ENCODE measurements around the gene ADIG.

The ADIG gene

DNA sequence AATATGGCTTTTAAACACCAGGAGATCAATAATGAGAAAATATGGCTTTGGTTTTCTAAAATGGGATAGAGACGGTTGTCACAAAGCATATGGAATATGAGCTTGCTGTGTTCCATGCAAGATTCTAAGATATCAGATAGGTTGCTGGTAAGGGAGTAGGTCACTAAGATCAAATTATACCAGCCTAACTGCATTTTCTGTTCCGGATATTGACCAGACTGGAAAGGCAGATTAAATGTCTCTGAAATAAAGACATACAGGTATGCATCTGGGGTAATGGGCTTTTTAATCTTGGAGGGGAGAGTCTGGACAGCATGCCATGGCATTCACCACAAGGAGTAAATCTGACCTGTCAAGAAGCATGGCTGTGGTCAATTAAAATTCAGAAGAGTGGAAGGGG lies 35.2 kb upstream of the ADIG start:
- POLR2A ChIA-PET: no interaction called here
- TF ChIP-seq, protein P1, sequence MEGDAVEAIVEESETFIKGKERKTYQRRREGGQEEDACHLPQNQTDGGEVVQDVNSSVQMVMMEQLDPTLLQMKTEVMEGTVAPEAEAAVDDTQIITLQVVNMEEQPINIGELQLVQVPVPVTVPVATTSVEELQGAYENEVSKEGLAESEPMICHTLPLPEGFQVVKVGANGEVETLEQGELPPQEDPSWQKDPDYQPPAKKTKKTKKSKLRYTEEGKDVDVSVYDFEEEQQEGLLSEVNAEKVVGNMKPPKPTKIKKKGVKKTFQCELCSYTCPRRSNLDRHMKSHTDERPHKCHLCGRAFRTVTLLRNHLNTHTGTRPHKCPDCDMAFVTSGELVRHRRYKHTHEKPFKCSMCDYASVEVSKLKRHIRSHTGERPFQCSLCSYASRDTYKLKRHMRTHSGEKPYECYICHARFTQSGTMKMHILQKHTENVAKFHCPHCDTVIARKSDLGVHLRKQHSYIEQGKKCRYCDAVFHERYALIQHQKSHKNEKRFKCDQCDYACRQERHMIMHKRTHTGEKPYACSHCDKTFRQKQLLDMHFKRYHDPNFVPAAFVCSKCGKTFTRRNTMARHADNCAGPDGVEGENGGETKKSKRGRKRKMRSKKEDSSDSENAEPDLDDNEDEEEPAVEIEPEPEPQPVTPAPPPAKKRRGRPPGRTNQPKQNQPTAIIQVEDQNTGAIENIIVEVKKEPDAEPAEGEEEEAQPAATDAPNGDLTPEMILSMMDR (IDR thresholded peaks at IDR 0.05; ENCODE audit: control extremely low read depth, extremely low read depth, low read depth, missing control alignments): no peak
- CTCF ChIA-PET: interaction anchor here (1.4 kb wide), 1 partner anchor 24 kb away, joined by 3 read pairs; no protein-coding TSS in a partner anchor
- no peak for DNase-seq (ENCODE audit: extremely low spot score)

GRCh38 chr20:38547288-38548085 lies 33.5 kb upstream of the ADIG start:
- CTCF ChIA-PET: no interaction called here
- POLR2A ChIA-PET: no interaction called here
- TF ChIP-seq, protein P1 (IDR thresholded peaks at IDR 0.05; ENCODE audit: control extremely low read depth, extremely low read depth, low read depth, missing control alignments): no peak
- no peak for DNase-seq (ENCODE audit: extremely low spot score)

DNA sequence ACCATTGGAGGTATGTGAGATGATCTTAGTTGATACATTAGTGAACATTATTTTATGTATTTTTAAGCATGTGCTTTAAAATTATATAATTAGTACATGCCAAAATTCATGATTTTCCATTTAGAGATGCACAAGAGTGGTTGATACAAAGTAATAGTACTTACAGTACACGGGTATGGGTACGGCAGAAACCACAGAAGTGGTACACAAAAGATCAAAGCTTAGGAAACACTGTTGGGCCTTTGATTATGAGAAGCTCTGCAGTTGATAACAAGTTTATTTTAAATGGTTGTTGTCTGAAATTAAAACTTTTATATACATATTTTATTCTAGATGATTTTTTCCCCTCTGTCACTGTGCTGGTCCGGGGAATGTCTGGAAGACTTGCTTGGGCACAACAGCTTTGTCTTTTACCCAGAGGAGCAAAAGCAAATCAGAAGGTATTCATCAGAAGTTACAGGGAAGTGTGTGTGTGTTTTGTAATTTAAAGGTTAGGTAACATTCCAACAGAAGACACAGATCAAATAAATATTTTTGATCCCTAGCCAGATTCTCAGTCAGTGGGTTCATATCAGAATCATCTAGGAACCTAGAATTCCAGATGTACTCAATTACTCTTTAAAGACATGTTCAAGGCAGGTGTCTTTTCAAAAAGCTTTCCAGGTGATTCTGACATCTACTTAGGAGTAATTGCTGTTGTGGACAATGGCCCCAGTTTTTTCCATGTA lies 32.5 kb upstream of the ADIG start:
- TF ChIP-seq, protein P1 (IDR thresholded peaks at IDR 0.05; ENCODE audit: control extremely low read depth, extremely low read depth, low read depth, missing control alignments): no peak
- POLR2A ChIA-PET: no interaction called here
- DNase-seq (ENCODE audit: extremely low spot score): no peak
- CTCF ChIA-PET: interaction anchor here (1.1 to 1.3 kb wide), 2 partner anchors 23 to 56 kb away, joined by 3 to 4 read pairs; no protein-coding TSS in a partner anchor

- CTCF ChIA-PET: interaction anchor here (2.0 kb wide), 1 partner anchor 9 kb away, joined by 5 read pairs; no protein-coding TSS in a partner anchor
- TF ChIP-seq, protein P1 (IDR thresholded peaks at IDR 0.05; ENCODE audit: control extremely low read depth, extremely low read depth, low read depth, missing control alignments): no peak
- POLR2A ChIA-PET: no interaction called here
Observed at GRCh38 chr20:38550274-38550673, 30.7 kb upstream of the ADIG start.

DNA sequence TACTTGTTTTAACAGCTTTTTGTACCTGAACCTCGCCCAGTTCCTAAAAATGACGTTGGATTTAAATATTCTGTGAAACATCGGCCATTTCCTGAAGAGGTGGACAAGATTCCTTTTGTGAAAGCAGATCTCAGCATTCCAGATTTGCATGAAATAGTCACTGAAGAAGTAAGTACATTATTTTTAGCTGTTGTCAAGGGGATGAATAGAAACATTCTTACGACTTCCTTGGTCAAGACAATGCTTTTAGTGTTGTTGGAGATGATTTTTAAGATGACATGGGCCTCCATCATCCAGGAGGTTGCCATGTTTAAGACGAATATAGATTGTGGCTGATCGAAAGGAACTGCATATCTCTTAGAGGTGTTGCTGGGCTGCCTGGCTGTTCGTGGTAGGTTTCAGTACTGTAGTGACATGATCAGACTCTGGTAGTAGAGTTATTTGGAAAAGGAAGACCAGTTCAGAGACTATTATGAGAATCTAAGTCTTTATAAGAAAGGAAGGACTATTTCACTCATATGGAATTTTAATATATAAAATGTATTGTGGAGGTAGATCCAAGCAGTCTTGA lies 29.9 kb upstream of the ADIG start:
- DNase-seq (ENCODE audit: extremely low spot score): no peak
- TF ChIP-seq, protein P1 (IDR thresholded peaks at IDR 0.05; ENCODE audit: control extremely low read depth, extremely low read depth, low read depth, missing control alignments): no peak
- CTCF ChIA-PET: interaction anchor here (1.2 to 2.0 kb wide), 2 partner anchors 10 to 11 kb away, joined by 3 to 5 read pairs; no protein-coding TSS in a partner anchor
- POLR2A ChIA-PET: no interaction called here

More at GRCh38 chr20:38550274-38550673, 30.7 kb upstream of the ADIG start:
- no peak for DNase-seq (ENCODE audit: extremely low spot score)

GRCh38 chr20:38554986-38555385 lies 26.0 kb upstream of the ADIG start:
- POLR2A ChIA-PET: no interaction called here
- TF ChIP-seq, protein P1 (IDR thresholded peaks at IDR 0.05; ENCODE audit: control extremely low read depth, extremely low read depth, low read depth, missing control alignments): no peak
- no peak for DNase-seq (ENCODE audit: extremely low spot score)
- CTCF ChIA-PET: interaction anchor here (0.9 kb wide), 1 partner anchor 14 kb away, joined by 3 read pairs; no protein-coding TSS in a partner anchor
